GM12878 (cell line): Measurements from ENCODE around the gene NKAP. TPM values are rescaled to one million over a fixed set of nuclear protein-coding genes. Genes with fewer than 3 reads are reported as not detected.
"Not testable (repeated sequence)": the region's sequence is repeated elsewhere in the genome, so short reads cannot be mapped to it uniquely, and the experiment has no call there.

Experiments
- ATAC-seq: fragments of 200-7000 bp; cut with Tn5 transposase; 3 replicates; pipeline ENCODE4 v1.9.1; 2020; ENCODE audit warnings: mild to moderate bottlenecking, moderate library complexity
- BruUV-seq: library from RNA; stranded (reverse); fragments of 400-500 nt; replicated peaks from 2 replicates; lab custom pipeline; 2021; lab: Mats Ljungman, UMichigan
- CTCF ChIA-PET: fragments of 300-600 bp; sonication (Branson Sonifier 250); formaldehyde crosslinking; extraction: SDS; loops from one replicate; lab custom pipeline; 2021; ENCODE audit warnings: inconsistent platforms; lab: Yijun Ruan, JAX
- POLR2A ChIA-PET: fragments of 350-600 bp; formaldehyde crosslinking; extraction: SDS; loops from one replicate; lab custom pipeline; 2021; ENCODE audit warnings: inconsistent platforms; lab: Charles Lee
- RAD21 ChIA-PET: fragments of 300-600 bp; sonication (Branson Sonifier 250); formaldehyde crosslinking; loops from one replicate; lab custom pipeline; 2023; ENCODE audit warnings: antibody characterized with exemption; ENCODE audit not compliant: unreplicated experiment; lab: Charles Lee
- SMC1A ChIA-PET: fragments of 300-600 bp; sonication (Branson Sonifier 250); formaldehyde crosslinking; loops from one replicate; lab custom pipeline; 2023; ENCODE audit not compliant: unreplicated experiment, uncharacterized antibody; lab: Charles Lee
- DNase-seq: peaks from one replicate; pipeline ENCODE4 v3.0.0-alpha.2; 2011; ENCODE audit warnings: low read depth, low spot score
- FAIRE-seq: peaks from 3 replicates; lab custom pipeline; 2011; peaks lifted over from hg19 to GRCh38; lab: Jason Lieb, UNC
- H2AFZ ChIP-seq: 2 replicates; pipeline ENCODE4 v1.6.0; 2011; ENCODE audit warnings: low read depth, low read length, control low read depth; ENCODE audit not compliant: control insufficient read depth
- H3K27ac ChIP-seq: 2 replicates; pipeline ENCODE4 v1.5.1; 2011; ENCODE audit warnings: control low read depth; ENCODE audit not compliant: control insufficient read depth, insufficient read depth
- H3K27me3 ChIP-seq, 2 experiments: replicated peaks in 1 of 2; 2 replicates each; pipeline versions ENCODE4 v1.6.0 to v1.6.1; 2011; ENCODE audit warnings: low read length in 1 of 2; ENCODE audit not compliant: control insufficient read depth in 2 of 2, insufficient read depth in 2 of 2
- H3K36me3 ChIP-seq, 2 experiments: 2 replicates each; pipeline ENCODE4 v1.5.1; 2011; ENCODE audit warnings: low read length in 1 of 2; ENCODE audit not compliant: control insufficient read depth in 2 of 2, insufficient read depth in 2 of 2
- H3K4me1 ChIP-seq: 2 replicates; pipeline ENCODE4 v1.6.1; 2011; ENCODE audit warnings: mild to moderate bottlenecking, low read length, moderate library complexity, mixed read lengths; ENCODE audit not compliant: control insufficient read depth, insufficient read depth
- H3K4me2 ChIP-seq: 2 replicates; pipeline ENCODE4 v1.6.0; 2011; ENCODE audit warnings: control low read depth; ENCODE audit not compliant: control insufficient read depth, insufficient read depth
- H3K4me3 ChIP-seq: fragments of 200-600 bp; sonication (generic); 2 replicates; pipeline ENCODE4 v1.5.1; 2016
- H3K79me2 ChIP-seq: 2 replicates; pipeline ENCODE4 v1.6.0; 2011; ENCODE audit warnings: low read length; ENCODE audit not compliant: control insufficient read depth, insufficient read depth
- H3K9ac ChIP-seq: 2 replicates; pipeline ENCODE4 v1.8.0; 2011; ENCODE audit warnings: low read length, control low read depth, mixed read lengths; ENCODE audit not compliant: control insufficient read depth, insufficient read depth
- H3K9me3 ChIP-seq: replicated peaks from 3 replicates; pipeline ENCODE4 v1.5.1; 2011; ENCODE audit warnings: mild to moderate bottlenecking, low read length; ENCODE audit not compliant: control insufficient read depth, insufficient read depth
- H4K20me1 ChIP-seq: 2 replicates; pipeline ENCODE4 v1.6.0; 2011; ENCODE audit not compliant: control insufficient read depth, insufficient read depth
- WGBS: methylation state at CpG from one replicate; pipeline ENCODE4 v1.1.6; 2016; ENCODE audit warnings: low lambda C conversion rate; ENCODE audit not compliant: insufficient replicate concordance, insufficient coverage; ENCODE audit errors: missing lambda C conversion rate; 5-methylcytosine and 5-hydroxymethylcytosine counted together
- in situ Hi-C: fragments of 300-500 bp; cut with MboI; formaldehyde crosslinking; loops from 9 replicates; pipeline ENCODE4 v1.14.3; 2018; ENCODE audit warnings: mixed read lengths
- intact Hi-C: fragments of 100-400 bp; cut with micrococcal nuclease; formaldehyde crosslinking; loops from one replicate; pipeline ENCODE4 v1.14.2; 2022; ENCODE audit not compliant: unreplicated experiment
- polyA plus RNA-seq, 11 experiments: library from polyadenylated mRNA; depleted of rRNA in 4 of 11; unstranded in 6 of 11; stranded (reverse) in 5 of 11; fragments of >200 nt; fragmentation: Nextera tagmentation in 4 of 11; fragmentation: Illumina TruSeq in 1 of 11; extraction: Ambion mirVana in 4 of 11; extraction: Trizol in 1 of 11; gene quantifications; 1 replicate in 1 of 11; 2 replicates in 10 of 11; pipeline versions ENCODE4 v1.2.1 to v1.2.3, GENCODE V29; 2011 to 2016; ENCODE audit warnings: inconsistent platforms in 2 of 11, missing spikeins in 2 of 11, low read depth in 1 of 11
- total RNA-seq, 4 experiments: library from RNA; depleted of rRNA in 3 of 4; stranded (reverse); fragments of >200 nt in 3 of 4; fragmentation: Illumina TruSeq in 1 of 4; extraction: Trizol in 1 of 4; gene quantifications; 2 replicates each; pipeline versions ENCODE4 v1.2.1 to v1.2.3, GENCODE V29; 2013 to 2021

Gene NKAP
- total and polyA plus RNA-seq, 10 of the 15 experiments (the other 5 are each of a cell fraction or from before 2014, with no cell fraction given) = 2.4 to 6.9 (median 5.3) TPM

- 42% methylated on average over 16 of the region's 16 CpGs for WGBS
- H3K4me2 ChIP-seq, H3K9me3 ChIP-seq, ATAC-seq, H3K4me1 ChIP-seq, intact Hi-C loops, H2AFZ ChIP-seq, H3K4me3 ChIP-seq, BruUV-seq, H3K79me2 ChIP-seq, DNase-seq, H3K27ac ChIP-seq, FAIRE-seq, H4K20me1 ChIP-seq, RAD21 ChIA-PET, POLR2A ChIA-PET, H3K27me3 ChIP-seq, H3K36me3 ChIP-seq, in situ Hi-C loops, H3K9ac ChIP-seq: not testable (repeated sequence)
- SMC1A ChIA-PET = interaction anchor here (0.6 to 0.7 kb wide), 2 partner anchors 398 to 1056 kb away, joined by 3 read pairs; no protein-coding TSS in a partner anchor
- CTCF ChIA-PET = interaction anchor here (0.7 to 1.2 kb wide), 2 partner anchors 9 to 13 kb away, joined by 3 read pairs; no protein-coding TSS in a partner anchor
These were observed 51.4 kb downstream of the NKAP start for GRCh38 chrX:119891961-119892692.

- intact Hi-C loops, H3K79me2 ChIP-seq: not testable (repeated sequence)
These were observed 52.9 kb downstream of the NKAP start for GRCh38 chrX:119890626-119891025.

More at GRCh38 chrX:119890626-119891025, 52.9 kb downstream of the NKAP start:
- H3K36me3 ChIP-seq, ATAC-seq, H4K20me1 ChIP-seq, H2AFZ ChIP-seq, H3K27ac ChIP-seq, DNase-seq, RAD21 ChIA-PET, POLR2A ChIA-PET, H3K4me3 ChIP-seq, FAIRE-seq, H3K9me3 ChIP-seq, H3K27me3 ChIP-seq, in situ Hi-C loops, H3K9ac ChIP-seq, H3K4me1 ChIP-seq, H3K4me2 ChIP-seq, SMC1A ChIA-PET, BruUV-seq, CTCF ChIA-PET: not testable (repeated sequence)
- WGBS = 86% methylated on average over 17 of the region's 36 CpGs
